HG03460 (cell line): Measurements from ENCODE around the gene ADGRA1.

Experiments used
- ATAC-seq: cut with Tn5 transposase; IDR thresholded peaks from one replicate; pipeline ENCODE4 v1.9.1; 2021; ENCODE audit not compliant: unreplicated experiment

Gene ADGRA1

DNA sequence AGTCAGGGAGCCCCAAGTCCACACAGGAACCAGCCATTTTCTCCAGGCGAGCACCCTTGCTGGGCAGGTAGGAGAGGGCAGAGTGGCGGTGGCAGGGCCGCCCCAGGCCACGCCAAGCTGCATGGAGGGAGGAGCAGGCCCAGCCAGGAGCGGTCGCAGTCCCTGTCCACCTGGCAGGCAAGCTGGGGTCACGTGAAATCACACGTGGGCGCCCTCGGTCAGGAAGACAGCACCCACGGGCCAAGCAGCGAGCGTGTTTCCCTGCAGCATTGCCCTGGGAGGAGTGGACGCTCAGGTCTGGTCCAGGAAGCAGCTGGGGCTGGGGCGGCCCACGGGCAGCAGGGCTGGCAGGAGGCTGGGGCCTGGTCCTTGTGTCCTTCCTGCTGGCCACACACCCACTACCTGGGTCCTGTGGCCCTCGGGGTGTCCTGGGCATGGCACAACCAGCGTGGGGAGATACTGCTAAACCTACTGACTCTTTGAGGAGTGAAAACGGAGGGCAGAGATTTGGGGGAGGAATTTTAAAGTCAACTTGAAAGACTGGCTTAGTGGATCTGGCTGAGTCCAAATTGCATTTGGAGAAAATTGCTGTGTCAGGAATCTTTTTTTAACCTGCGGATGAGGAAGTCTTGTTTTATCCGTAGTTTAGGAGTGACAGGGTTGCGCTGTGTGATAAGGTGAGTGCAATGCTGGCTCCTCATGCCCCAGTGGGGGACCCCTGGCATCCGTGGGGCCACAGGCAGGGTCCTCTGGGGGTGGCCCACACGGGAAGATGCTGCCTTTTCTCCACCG is 12.2 kb upstream of the ADGRA1 start:
- no peak for ATAC-seq

DNA sequence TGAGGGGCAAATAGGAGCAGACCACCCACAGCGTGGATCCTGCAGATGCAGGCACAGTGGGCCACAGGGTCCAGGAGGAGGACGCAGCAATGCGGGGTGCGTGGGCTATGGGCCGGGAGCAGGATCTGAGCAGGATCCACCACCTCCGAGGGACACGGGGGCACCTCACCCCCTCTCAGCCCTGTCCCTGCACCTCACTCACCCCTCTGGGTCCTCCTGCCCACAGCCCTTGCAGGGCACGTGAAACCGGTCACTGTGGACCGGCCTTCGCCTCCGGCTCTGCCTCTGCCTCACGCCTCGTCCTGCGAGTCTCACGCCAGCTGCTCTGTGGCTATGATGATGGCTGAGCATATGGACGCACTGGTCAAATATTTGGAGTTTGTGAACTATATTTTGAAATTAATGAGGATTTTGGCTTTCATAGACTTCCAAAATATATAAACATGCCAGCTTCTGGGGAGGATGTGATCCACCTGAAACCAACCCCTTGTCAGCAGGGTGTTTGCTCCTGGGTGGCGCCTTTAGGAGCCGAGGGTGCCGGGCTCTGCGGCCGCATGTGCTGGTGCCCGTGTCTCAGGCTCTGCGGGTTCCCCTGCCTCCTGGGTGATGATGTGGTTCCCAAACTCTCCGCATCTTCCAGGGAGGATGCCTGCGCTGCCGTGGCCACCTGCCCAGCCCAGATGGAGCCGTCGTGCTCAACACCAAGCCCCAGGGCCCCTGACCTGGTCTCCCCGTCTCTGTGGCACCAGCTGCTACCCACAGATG is 11.3 kb upstream of the ADGRA1 start:
- ATAC-seq = no peak

DNA sequence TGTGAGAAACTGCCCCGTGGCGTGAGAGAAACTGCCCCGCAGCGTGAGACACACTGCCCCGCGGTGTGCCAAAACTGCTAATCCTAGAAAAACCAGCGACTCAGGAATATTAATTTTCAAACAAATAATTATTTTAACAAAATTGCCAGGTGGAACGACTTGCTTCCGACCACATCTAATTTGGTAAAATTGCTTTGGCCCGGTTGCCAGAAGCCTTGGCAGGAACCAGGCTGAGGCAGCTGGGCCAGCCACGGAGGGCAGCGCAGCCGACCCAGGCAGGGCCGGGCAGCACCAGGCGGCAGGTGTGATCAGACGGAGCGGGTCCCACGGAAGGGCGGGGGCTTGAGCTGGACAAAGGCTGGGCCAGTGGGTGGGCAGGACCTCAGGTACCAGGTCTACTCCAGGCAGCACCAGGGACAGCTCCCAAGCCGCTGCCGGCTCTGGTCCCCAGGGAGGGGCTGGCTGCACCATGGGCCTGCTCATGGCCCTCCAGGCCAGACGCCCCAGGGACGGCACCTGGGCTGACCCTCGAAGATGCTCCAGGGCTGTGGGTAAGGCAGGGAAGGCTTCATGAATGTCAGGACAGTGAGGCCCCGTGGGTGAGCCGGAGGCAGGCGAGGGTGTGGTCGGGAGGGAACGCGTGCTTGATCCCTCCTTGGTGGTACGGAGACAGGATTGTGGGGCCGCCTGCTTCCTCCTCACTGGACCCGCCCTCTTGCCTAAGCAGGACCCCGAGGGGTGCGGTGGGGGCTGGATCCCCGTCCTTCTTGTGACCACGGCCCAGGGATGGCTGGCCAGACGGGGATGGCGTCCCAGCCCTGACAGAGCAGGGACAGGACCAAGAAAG is 7.7 kb upstream of the ADGRA1 start:
- no peak for ATAC-seq

DNA sequence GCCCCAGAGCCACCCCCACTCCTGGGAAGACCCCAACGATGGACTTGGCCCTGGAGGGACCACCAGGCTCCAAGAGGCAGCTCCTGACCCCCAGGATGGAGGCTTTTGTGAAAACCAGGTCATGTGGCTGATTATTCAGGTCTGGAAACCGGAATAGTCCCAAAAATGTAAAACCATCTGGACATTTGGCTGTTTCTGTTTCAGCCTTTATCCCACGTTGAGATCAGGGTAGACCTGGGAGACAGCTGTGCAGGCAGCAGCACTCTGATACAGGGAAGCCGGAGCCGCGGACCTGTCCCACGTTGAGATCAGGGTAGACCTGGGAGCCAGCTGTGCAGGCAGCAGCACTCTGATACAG is 7.1 kb upstream of the ADGRA1 start:
- no peak for ATAC-seq

DNA sequence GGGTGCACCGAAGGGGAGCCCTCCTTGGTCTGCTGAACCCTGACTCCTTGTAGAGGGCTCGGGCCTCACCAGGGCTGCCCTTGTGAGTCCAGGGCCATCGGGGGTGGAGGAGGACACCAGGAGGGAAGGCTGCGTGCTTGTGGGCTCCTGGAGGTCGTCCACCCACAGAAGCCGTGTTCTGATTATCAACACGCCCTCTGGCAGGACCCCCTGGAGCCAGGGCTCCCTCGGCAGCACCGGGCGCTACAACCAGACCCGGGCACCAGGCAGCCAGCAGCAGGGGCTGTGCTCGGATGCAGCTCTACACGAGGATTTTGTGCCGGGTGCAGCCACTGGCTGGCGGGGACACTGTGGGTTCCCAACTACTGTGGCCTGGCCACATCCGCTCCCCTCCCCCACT is 6.1 kb upstream of the ADGRA1 start:
- ATAC-seq = no peak

DNA sequence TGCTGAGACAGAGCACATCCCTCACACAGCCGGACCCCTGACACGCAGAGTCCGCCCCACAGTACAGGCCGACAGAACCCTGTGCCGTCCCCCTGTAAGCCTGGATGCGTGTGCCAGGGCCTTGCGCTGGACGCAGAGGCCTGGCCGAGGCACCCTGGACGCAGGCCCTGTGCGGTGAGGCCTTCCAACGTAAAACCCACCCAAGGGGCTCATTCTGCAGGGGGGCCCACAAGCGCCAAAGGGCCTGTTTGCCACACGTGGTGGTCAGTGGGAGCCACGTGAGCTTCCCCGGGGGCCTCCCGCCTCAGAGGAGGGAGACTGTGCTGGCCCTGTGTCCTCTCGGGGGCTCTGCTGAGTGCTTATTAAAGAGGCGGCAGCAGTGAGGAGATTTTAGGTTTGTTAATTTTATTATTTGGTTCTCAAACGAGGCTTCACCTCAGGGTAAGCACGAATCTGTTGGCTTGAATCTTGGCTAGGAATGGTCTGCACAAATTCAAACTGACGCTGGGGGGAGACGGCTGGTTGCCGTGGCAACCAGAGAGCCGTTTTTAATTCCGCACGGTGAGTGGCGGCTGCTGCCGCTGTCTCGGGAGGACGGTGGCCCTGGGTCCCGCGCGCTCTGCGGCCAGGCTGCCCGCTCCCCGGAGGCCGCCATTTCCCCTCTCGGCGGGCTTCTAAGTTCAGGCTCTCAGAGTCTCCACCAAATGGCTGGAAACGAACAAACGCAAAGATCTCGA is 4.9 kb upstream of the ADGRA1 start:
- no peak for ATAC-seq

DNA sequence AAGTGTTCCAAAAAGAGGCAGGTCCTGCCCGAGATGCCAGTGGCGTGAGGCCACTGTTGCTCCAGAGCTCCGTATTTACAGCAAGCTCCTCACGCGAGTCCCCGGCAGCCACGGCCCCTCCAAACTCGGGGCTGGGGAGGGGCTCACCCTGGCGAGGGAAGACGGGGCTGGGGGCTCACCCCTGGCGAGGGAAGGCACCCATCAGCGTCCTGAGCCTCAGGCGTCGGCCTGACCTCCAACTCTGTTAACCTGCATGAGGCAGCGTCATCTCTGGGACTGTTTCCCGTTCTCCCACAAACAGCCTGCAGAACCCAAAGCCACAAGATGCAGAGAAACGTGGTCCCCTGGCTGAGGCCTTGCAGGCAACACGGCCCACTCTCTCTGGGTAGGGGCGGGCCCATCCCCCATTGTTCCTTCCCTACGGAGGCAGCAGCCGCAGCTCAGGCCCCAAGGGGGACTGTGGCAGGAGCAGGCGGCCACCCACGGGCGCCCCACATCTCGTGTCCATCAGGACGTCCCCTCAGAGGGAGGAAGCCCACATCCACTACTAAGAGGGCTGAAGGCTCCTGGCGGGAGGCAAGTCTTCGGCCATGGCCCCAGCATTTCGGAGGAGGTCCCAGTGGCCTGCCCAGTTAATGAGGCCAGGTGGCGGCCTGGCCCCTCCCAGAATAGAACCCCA is 4.2 kb upstream of the ADGRA1 start:
- ATAC-seq = no peak

DNA sequence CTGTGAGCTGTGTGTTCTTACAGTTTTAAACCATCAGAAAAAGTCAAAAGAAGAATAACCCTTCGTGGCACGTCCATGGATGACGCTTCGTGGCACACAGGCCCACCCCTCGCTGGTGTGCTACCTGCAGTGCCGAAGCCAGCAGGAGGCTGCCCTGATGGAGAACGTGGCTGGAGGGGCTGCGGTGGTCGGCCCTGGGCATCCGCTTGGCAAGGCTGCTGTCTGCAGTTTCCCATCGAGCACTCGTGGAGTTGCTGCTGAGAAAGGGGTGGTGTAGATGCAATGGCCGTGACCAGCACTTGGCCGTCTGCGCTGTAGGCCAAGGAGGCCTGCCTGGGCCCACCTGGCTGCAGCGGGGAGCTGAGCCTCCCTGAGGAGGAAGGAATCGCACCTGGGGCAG is 3.2 kb upstream of the ADGRA1 start:
- no peak for ATAC-seq

DNA sequence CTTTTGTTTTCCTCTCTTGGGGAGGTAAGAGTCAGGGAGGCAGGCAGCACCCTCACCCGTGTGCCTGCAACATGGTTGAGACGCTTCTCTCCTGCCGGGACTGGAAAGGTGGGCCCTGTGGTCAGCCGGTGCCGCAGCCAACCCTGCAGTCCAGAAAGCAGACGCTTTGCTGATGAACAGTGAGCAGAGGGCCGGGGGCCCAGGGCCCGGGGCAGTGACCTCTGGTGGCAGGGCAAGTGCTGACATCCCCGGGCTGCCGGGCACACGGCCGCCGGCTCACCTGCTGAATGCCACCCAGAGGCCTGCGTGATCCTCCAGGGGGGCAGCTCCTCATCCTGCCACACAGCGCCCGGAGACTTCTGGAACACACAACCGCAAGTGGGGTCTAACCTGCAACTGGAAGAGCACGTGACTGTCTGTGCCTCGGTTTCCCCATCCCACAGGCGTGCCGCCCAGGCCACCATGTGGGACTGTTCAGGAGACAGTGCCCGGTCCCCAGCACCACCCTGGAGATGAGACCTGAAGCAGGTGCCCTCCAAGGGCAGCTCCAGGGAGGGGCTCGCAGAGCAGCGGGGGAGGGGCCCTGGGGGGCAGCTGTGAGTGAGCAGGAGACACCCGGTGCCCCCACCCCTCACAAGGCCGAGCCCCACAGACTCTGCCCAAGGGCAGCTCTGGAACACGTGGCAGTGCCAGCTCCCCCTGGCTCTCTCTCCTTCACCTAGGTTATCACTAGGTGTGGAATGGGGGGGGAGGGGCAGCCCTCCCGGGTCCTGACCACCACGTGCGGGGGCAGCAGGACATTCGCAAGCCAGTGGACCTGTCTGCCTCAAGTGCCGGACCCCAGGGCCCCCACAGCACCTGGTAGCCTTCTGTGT is 2.2 kb upstream of the ADGRA1 start:
- ATAC-seq = no peak

DNA sequence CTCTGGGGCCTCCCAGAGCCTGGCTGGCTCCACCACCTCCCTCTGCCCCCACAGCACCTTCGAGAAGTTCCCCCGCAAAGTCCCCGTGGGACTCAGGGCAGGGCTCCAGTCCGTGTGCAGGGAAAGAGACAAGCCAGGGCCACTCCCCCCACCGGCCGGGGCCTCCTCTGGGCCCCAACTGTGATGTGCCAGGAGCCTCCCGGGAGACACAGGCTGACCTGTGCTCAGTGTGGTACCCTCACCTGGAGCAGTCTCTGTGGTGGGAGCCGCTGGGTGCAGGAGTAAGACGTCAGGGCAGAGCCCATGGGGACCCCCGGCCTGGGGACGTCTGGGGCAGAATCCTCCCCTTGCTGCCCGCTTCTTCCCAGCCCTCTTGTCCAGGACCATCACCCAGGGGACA is 1.5 kb upstream of the ADGRA1 start:
- ATAC-seq = no peak

DNA sequence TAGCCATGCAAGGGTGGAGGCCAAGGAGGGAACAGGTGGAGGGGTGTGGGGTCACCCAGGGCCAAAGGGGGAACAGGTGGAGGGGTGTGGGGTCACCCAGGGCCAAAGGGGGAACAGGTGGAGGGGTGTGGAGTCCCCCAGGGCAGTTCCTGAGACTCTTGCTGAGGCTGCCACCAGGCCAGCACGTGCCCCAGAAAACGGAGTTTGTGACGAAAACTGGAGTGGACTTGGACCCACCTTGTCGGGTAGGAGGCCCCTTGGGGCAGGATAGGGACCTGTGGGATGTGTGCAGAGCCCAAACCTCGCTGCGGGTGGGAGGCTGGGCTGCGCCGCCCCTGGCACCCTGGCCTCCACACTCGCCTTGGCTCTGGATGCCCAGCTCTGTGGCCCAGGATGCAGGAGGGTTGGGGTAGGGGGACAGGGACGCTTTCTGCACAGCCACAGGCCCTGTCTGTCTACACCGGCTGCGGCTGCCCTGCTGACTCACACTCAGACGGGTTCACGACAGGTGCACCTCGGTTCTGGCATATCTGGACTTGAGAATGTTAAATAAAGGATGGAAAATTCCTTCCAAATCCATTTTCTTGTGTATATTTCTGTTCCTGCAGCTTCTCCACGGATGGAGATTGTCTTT is 562 bp upstream of the ADGRA1 start:
- ATAC-seq = no peak

DNA sequence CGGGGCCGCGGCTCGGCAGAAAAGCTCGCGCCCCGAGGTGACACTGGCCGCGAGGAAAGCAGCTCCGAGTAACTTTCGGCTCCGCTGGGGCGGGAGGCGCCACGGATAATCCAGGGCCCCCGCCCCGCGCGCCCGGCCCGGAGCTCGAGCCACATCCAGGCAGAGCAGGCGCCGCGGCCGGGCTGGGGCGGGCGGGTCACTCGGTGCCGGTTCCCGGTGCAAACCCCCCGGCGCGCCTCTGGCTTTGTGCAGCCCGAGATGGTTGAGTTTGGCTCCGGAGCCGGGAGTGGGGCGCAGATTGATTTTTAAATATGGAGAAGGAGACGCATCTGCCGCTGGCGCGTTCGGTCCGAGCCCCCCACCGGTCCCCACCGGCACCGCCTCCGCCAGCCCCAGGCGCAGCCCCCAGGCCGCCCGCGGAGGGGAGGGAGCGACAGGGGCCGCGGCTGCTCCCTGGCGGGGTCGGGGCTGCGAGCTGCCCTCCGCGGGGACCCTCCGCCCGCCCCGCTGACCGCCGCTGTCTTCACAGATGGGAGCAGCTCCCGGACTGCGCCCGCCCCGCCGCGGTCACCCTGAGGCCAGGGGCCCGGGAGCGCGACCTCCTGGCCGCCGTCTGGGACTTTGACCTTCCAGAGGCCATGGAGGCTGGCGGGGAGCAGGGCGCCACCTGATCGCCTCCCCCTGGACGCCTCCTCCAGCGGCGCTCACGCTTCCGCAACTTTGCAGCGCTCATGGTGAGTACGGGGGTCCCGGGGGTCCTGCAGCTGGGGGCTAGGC is 643 bp downstream of the ADGRA1 start:
- ATAC-seq = no peak

DNA sequence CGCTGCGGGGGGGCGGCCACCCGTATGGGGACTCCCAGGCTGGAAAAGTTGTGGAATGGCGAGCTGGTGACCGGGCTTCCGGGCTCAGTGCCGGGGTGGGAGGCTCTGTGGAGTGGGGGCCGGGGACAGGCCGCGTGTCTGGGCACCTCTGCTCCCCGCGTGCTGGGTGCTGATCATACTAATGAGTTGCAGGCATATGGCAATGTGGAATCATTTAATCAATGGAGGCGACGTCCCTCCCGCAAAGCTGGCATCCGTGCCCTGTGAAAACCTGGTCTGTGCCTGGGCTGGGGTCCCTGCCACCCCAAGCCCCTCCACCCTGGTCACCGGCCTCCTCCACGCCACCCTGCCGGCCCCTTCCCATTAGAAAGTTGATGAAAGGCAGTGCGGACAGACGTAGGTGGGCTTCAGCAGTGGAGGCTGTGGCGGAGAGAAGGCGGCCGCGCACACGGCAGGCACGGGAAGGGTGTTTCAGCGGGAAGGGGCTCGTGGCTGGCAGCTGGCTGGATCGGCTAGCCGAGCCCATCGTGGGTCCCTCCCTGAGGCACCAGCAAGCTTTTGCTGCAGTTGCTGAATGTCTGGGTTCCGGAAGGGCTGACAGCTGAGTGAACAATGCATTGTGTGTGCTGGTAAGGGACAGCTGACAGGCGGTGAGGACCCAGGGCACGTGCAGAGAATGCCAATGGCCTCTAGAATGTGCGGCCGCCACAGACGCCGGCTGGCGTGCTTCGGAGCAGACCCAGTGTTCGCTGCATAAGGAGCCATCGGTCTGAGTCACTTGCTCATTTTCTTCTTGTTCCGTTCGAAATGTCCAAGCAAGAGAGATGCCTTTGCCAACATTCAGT is 1.5 kb downstream of the ADGRA1 start:
- no peak for ATAC-seq

DNA sequence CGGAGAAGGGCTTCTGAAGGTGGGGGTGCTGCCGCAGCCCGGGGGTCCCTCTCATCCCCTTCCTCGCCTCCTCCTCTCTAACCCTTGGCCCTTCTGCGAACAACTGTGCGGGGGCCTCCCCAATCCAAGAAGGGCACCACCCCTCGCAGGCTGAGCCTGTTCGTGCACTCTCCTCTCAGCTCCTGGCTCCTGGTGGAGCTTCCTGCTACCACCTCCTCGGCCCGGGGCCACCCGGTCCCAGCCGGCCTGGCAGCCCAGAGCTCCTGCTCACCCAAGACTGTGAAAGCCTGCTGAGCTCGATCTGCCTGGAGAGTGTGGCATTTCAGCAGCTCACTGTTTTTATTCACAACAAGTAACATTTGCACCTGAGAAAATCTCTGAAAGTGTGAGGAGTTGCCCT is 2.4 kb downstream of the ADGRA1 start:
- ATAC-seq = no peak

DNA sequence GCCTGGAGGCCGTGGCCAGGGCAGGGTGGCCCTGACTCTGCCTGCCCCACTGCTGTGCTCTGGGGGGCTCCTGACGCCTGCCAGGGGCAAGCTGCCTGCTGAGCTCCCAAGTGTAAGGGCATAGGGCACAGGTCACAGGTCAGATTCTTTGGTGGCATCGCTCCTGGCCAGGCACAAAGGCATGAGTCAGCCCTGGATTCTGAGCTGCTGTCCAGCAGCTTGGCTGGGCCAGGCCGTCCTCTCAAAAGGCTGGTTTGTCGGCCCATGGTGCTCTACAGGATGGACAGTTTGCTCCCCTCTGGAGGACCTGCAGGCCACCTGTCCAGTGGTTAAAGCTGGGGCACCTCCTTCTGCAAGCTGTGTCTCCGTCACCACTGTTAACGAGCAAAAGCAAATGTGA is 2.9 kb downstream of the ADGRA1 start:
- no peak for ATAC-seq

DNA sequence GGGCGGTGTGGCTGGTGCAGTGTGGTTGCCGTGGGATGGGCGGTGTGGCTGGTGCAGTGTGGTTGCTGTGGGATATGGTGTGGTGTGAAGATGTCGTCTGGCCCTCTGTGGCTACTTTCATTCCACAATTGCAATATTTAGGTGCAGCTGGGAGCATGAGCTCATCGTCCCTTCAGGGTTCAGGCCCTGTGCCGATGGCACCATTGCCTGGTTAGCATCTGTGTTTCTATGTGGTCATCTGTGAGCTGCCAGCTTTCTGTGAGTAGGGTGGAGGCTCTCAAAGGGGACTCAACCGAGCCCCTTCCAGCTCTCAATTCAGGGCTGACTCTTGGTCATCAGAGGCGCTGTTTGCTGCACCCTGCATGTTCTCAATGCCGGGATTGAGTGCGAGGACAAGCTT is 3.6 kb downstream of the ADGRA1 start:
- no peak for ATAC-seq

DNA sequence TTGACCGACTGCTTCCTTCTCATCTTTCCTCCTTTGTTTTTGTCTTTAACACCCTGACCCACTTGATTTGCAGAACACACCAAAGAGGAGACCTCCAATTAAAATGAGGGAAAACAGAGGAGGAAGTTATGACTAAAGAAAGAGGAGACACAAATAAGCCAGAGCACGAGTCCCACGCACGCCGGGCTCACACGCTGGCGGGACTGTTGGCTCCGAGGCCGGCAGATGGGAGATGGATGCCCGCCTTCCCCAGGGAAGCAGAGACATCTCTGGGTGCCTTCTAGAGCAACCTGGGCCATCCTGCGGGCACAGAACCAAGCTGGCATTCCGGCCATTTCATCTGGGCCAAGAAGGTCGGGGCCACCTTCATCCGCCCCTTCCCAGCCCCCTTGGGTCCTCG is 5.6 kb downstream of the ADGRA1 start:
- ATAC-seq = no peak
